Adrenal gland (tissue), 12 donors: ENCODE measurements around the gene PTGIS. TPM values are rescaled to one million over a fixed set of nuclear protein-coding genes. Genes with fewer than 3 reads are reported as not detected.

Source experiments
- DNase-seq, 7 donors: peaks; one replicate each; pipeline ENCODE4 v3.0.0-alpha.2; 2019 to 2020
- H3K27ac ChIP-seq, 5 donors: fragments of 200-600 bp; sonication (generic) in 4 of 5; 1 replicate in 3 of 5; 2 replicates in 2 of 5; pipeline versions ENCODE4 v1.5.1 to v1.8.0; 2016 to 2020; ENCODE audit warnings: mild to moderate bottlenecking in 1 of 5
- H3K27me3 ChIP-seq: fragments of 200-600 bp; 2 replicates; pipeline ENCODE4 v1.8.0; 2021
- H3K36me3 ChIP-seq, 2 donors: fragments of 200-600 bp; replicated peaks in 1 of 2; 1 replicate in 1 of 2; 2 replicates in 1 of 2; pipeline versions ENCODE4 v1.5.1 to v1.8.0; 2018 to 2022
- H3K4me1 ChIP-seq, 2 donors: fragments of 200-600 bp; replicated peaks in 1 of 2; 1 replicate in 1 of 2; 2 replicates in 1 of 2; pipeline versions ENCODE4 v1.5.1 to v1.8.0; 2018 to 2021
- H3K4me3 ChIP-seq, 4 donors: fragments of 200-600 bp; sonication (generic) in 3 of 4; one replicate each; pipeline ENCODE4 v1.5.1; 2016 to 2018
- H3K9me3 ChIP-seq, 3 donors: fragments of 200-600 bp; sonication (generic) in 1 of 3; replicated peaks in 1 of 3; 1 replicate in 2 of 3; 2 replicates in 1 of 3; pipeline versions ENCODE4 v1.5.1 to v1.8.0; 2016 to 2021
- CTCF ChIP-seq, 6 experiments: fragments of 450-650 bp in 4 of 6; fragments of 200-600 bp in 2 of 6; sonication (generic) in 1 of 6; IDR thresholded peaks; 1 replicate in 5 of 6; 2 replicates in 1 of 6; pipeline versions ENCODE4 v1.5.1 to v1.8.0; 2016 to 2021; ENCODE audit warnings: antibody characterized with exemption in 6 of 6, mild to moderate bottlenecking in 2 of 6, moderate library complexity in 1 of 6
- POLR2A ChIP-seq, 2 donors: fragments of 450-650 bp; IDR thresholded peaks; one replicate each; pipeline ENCODE4 v1.6.1; 2017; ENCODE audit warnings: antibody characterized with exemption in 2 of 2, mild to moderate bottlenecking in 2 of 2, moderate library complexity in 1 of 2
- WGBS, 4 donors: extraction: QIAGEN DNeasy Blood & Tissue Kit in 2 of 4; methylation state at CpG; one replicate each; pipeline versions ENCODE4 v1.1.5 to v1.1.7; 2013 to 2017; 5-methylcytosine and 5-hydroxymethylcytosine counted together
- intact Hi-C, 2 donors: fragments of 100-400 bp; cut with DNase I; formaldehyde crosslinking; loops; one replicate each; pipeline versions ENCODE4 v1.14.1 to v1.15.0; 2022 to 2023
- polyA plus RNA-seq, 3 donors: library from polyadenylated mRNA; stranded (reverse); fragments of 200-250 nt in 2 of 3; fragments of 350-450 nt in 1 of 3; fragmentation: Illumina TruSeq in 1 of 3; extraction: RNeasy Lipid Tissue Mini Kit (QIAGEN cat#74804) in 1 of 3; gene quantifications; one replicate each; pipeline ENCODE4 v1.2.3, GENCODE V29; 2013 to 2014
- total RNA-seq, 9 donors: library from RNA; depleted of rRNA in 4 of 9; stranded (reverse); fragments of >200 nt in 4 of 9; fragments of 120-200 nt in 1 of 9; fragmentation: NEBNext Ultra II Directional in 1 of 9; extraction: Animal tissue kit (Norgen Biotek cat#: 25700) in 1 of 9; gene quantifications; one replicate each; pipeline versions ENCODE4 v1.1.0 to v1.2.4, GENCODE V29; 2013 to 2023
- donor health status: healthy with polysubstance abuse.
- donor health status: Bipolar disorder and iron deficiency.
- donor health status: DM: yes; HTN: yes; CAD: no.
- donor health status: DM: no; HTN: no; CAD: no.
- donor health status: DM: no; HTN: no; CAD: no.
- donor health status: DM: yes; HTN: yes; CAD: no.

The PTGIS gene
- total and polyA plus RNA-seq, 12 donors, result 3.5 to 34.2 (median 8.0) TPM

DNA sequence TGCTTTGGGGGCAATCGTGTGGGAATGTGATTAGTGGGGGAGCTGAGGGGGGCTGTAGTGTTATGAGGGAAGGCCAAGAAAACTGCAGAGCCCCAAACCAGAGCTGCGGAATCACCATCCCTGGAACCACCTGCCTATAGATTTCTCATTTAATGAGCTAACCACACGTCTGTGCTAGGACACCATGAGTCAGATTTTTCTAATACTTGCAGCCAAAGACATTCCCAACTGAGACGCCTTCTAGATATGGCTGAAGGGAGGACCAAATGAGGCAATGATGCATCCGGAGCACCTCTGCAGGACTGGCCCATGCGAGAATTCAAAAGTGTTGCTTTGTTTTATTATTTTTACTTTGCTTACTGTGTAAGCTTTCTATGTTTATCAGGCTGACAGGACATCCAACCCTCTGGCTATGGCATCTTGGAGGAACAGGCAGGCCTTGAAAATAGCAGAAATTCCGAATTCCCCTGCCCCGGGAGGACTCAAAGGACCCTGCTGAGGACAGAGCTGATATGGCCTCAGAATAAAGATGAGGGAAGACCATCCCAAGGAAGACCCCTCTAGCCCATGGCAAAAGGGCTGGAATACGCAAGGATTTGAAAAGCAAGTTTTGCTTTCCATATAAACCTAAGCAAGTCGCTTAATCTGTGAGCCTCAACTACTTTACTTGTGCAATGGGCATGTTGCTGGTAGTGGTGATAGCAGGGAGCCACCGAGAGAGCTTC, 3.1 kb upstream of the PTGIS start:
- WGBS, 4 donors, result 66 to 90% (median 78%) methylated on average over 11 of the region's 11 CpGs
- Histone ChIP-seq H3K4me3 (no peak overlapping the region), H3K4me1 (peaks cover 0 to 4% of the 10 kb centered on the region in 2 donors), H3K9me3 (no peaks in the 10 kb centered on the region), H3K36me3 (no peaks in the 10 kb centered on the region), H3K27ac (no peak overlapping the region), H3K27me3 (peaks cover 23% of the 10 kb centered on the region)
- peak in 1 of 7 donors; percentile 27 for DNase-seq
- intact Hi-C loops, result no loop called here
- TF ChIP-seq CTCF (IDR thresholded peaks at IDR 0.05), result no peak
- no peak for TF ChIP-seq POLR2A (IDR thresholded peaks at IDR 0.05)

- Histone ChIP-seq H3K27ac (no peak overlapping the region), H3K4me1 (peaks cover 0 to 4% of the 10 kb centered on the region in 2 donors), H3K9me3 (no peaks in the 10 kb centered on the region), H3K4me3 (no peak overlapping the region), H3K27me3 (peaks cover 23% of the 10 kb centered on the region), H3K36me3 (no peaks in the 10 kb centered on the region)
- WGBS, 4 donors, result 81 to 92% (median 85%) methylated on average over 7 of the region's 7 CpGs
- intact Hi-C loops, result no loop called here
- TF ChIP-seq CTCF (IDR thresholded peaks at IDR 0.05) (no peak), POLR2A (IDR thresholded peaks at IDR 0.05) (no peak)
- DNase-seq, result no peak
These were observed 2.4 kb upstream of the PTGIS start for GRCh38 chr20:49570161-49570827.

DNA sequence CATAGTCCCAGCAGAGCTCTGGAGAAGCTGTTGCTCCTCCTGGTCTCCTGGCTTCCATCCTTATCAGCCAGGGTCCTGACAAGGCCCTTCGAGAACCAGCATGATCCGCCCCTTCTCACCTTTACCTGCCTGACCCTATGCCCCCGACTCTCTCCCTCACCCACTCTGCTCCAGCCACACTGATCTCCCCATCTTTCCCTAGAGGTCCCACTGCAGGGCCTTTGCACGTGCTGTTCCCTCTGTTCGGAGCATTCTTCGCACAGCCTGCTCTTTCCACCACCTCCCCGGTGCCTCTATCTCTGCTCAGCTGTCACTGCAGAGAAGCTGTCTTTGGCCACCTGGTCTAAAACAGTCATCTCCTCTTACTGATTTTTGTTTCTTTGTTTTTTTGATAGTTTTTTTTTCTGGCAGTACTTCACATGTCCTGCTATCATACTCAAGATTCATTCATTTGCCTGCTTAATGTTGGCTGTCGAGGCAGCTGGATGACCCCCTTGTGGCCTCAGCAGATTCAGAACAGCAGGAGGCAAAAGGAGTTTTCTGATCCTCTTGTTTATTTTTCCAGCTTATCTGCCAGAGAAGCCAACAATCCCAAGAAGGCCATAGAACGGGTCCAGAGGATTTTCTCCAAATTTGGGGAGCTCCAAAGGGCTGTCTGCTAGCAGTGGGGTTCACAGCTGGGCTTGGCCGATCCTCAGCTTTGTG, 1.6 kb upstream of the PTGIS start:
- Histone ChIP-seq H3K27me3 (peaks cover 23% of the 10 kb centered on the region), H3K4me1 (peaks cover 0 to 4% of the 10 kb centered on the region in 2 donors), H3K4me3 (no peak overlapping the region), H3K9me3 (no peaks in the 10 kb centered on the region), H3K27ac (peak overlapping the region in 1 of 5 donors; percentile 42), H3K36me3 (no peaks in the 10 kb centered on the region)
- DNase-seq, result peak in 1 of 7 donors; percentile 46
- TF ChIP-seq POLR2A (IDR thresholded peaks at IDR 0.05) (no peak), CTCF (IDR thresholded peaks at IDR 0.05) (no peak)
- 60 to 78% (median 71%) methylated on average over 9 to 10 of the region's 10 CpGs for WGBS, 4 donors
- intact Hi-C loops, result no loop called here
